Measurements from ENCODE around the gene MARCKSL1.
"Not testable (repeated sequence)": the region's sequence is repeated elsewhere in the genome, so short reads cannot be mapped to it uniquely, and the experiment has no call there.

MARCKSL1 gene

GRCh38 chr1:32361308-32361673 lies 25.3 kb upstream of the MARCKSL1 start:
- H3K4me3 ChIP-seq (ENCODE audit: low read length): no peak overlapping the region
- TF ChIP-seq, protein P1, sequence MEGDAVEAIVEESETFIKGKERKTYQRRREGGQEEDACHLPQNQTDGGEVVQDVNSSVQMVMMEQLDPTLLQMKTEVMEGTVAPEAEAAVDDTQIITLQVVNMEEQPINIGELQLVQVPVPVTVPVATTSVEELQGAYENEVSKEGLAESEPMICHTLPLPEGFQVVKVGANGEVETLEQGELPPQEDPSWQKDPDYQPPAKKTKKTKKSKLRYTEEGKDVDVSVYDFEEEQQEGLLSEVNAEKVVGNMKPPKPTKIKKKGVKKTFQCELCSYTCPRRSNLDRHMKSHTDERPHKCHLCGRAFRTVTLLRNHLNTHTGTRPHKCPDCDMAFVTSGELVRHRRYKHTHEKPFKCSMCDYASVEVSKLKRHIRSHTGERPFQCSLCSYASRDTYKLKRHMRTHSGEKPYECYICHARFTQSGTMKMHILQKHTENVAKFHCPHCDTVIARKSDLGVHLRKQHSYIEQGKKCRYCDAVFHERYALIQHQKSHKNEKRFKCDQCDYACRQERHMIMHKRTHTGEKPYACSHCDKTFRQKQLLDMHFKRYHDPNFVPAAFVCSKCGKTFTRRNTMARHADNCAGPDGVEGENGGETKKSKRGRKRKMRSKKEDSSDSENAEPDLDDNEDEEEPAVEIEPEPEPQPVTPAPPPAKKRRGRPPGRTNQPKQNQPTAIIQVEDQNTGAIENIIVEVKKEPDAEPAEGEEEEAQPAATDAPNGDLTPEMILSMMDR (IDR thresholded peaks at IDR 0.05; ENCODE audit: insufficient read depth, low read depth, low read length, missing control alignments): no peak
- no peak for DNase-seq (ENCODE audit: low read depth)

DNA sequence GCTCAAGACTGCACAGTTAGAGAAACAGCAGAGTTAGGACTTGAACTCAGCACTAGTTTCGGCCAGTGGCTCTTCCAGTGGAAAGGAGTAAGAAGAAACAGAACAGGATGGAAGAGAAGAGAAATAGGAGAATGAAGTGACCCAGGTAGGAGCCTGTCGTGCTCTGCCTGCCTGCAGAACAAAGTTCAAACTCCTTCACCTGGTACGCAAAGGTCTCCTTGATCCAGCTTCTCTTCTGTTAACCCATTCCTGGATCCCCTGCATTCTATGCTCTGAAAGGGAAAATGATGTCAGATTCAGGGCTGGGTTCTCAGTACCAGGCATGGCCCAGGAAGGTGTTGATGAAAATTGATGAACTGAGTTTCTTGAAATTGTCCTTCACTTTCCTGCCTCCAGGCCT lies 22.4 kb upstream of the MARCKSL1 start:
- TF ChIP-seq, protein P1 (IDR thresholded peaks at IDR 0.05; ENCODE audit: insufficient read depth, low read depth, low read length, missing control alignments): no peak
- DNase-seq (ENCODE audit: low read depth): no peak
- no peak overlapping the region for H3K4me3 ChIP-seq (ENCODE audit: low read length)

- TF ChIP-seq, protein P1 (IDR thresholded peaks at IDR 0.05; ENCODE audit: insufficient read depth, low read depth, low read length, missing control alignments): no peak
- DNase-seq (ENCODE audit: low read depth): no peak
- H3K4me3 ChIP-seq (ENCODE audit: low read length): no peak overlapping the region
Measured at GRCh38 chr1:32357614-32358013, 21.6 kb upstream of the MARCKSL1 start.

- H3K4me3 ChIP-seq (ENCODE audit: low read length): no peak overlapping the region
- TF ChIP-seq, protein P1 (IDR thresholded peaks at IDR 0.05; ENCODE audit: insufficient read depth, low read depth, low read length, missing control alignments): no peak
- no peak for DNase-seq (ENCODE audit: low read depth)
Measured at GRCh38 chr1:32356478-32356877, 20.4 kb upstream of the MARCKSL1 start.

- H3K4me3 ChIP-seq (ENCODE audit: low read length); DNase-seq (ENCODE audit: low read depth): not testable (repeated sequence)
Measured at GRCh38 chr1:32355778-32356177, 19.7 kb upstream of the MARCKSL1 start.

GRCh38 chr1:32353886-32354570 lies 18.0 kb upstream of the MARCKSL1 start:
- DNase-seq (ENCODE audit: low read depth): no peak
- TF ChIP-seq, protein P1 (IDR thresholded peaks at IDR 0.05; ENCODE audit: insufficient read depth, low read depth, low read length, missing control alignments): no peak
- no peak overlapping the region for H3K4me3 ChIP-seq (ENCODE audit: low read length)

- no peak overlapping the region for H3K4me3 ChIP-seq (ENCODE audit: low read length)
- TF ChIP-seq, protein P1 (IDR thresholded peaks at IDR 0.05; ENCODE audit: insufficient read depth, low read depth, low read length, missing control alignments): no peak
- DNase-seq (ENCODE audit: low read depth): no peak
Measured at GRCh38 chr1:32353431-32353830, 17.4 kb upstream of the MARCKSL1 start.
